Neural cell (in vitro differentiated cells): ENCODE data around the gene PFKFB4. TPM values are rescaled to one million over a fixed set of nuclear protein-coding genes. Genes with fewer than 3 reads are reported as not detected.

Source experiments
- H2AFZ ChIP-seq: fragments of 200-600, 300-800 bp; sonication (generic), shearing (Covaris generic); 2 replicates; pipeline ENCODE4 v1.6.0; 2014; ENCODE audit warnings: low read depth, mild to moderate bottlenecking, antibody characterized with exemption, low read length, moderate library complexity
- H3F3A ChIP-seq: fragments of 200-600 bp; shearing (Covaris generic); 2 replicates; pipeline ENCODE4 v1.6.1; 2016; ENCODE audit warnings: mild to moderate bottlenecking, moderate library complexity, mixed read lengths, antibody characterized with exemption, low read length; ENCODE audit not compliant: insufficient read depth, poor library complexity, severe bottlenecking
- H3K27ac ChIP-seq: fragments of 200-600, 300-800 bp; sonication (generic), shearing (Covaris generic); 2 replicates; pipeline ENCODE4 v1.5.1; 2014; ENCODE audit warnings: mild to moderate bottlenecking, low read length, moderate library complexity
- H3K27me3 ChIP-seq: fragments of 300-800, 200-600 bp; sonication (generic), shearing (Covaris generic); 2 replicates; pipeline ENCODE4 v1.6.0; 2014; ENCODE audit warnings: mild to moderate bottlenecking, low read depth, low read length, moderate library complexity; ENCODE audit not compliant: insufficient read depth
- H3K36me3 ChIP-seq: fragments of 300-800, 200-600 bp; sonication (generic), shearing (Covaris generic); 2 replicates; pipeline ENCODE4 v1.5.1; 2014; ENCODE audit warnings: mild to moderate bottlenecking, antibody characterized with exemption, low read length, moderate library complexity; ENCODE audit not compliant: insufficient read depth
- H3K4me2 ChIP-seq: fragments of 300-800, 200-600 bp; sonication (generic), shearing (Covaris generic); 2 replicates; pipeline ENCODE4 v1.6.0; 2014; ENCODE audit warnings: mild to moderate bottlenecking, low read length
- H3K4me3 ChIP-seq: fragments of 300-800, 200-600 bp; sonication (generic), shearing (Covaris generic); 2 replicates; pipeline ENCODE4 v1.5.1; 2014; ENCODE audit warnings: mild to moderate bottlenecking, low read length, moderate library complexity
- H3K79me2 ChIP-seq: fragments of 200-600 bp; shearing (Covaris generic); replicated peaks from 2 replicates; pipeline ENCODE4 v1.6.0; 2014; ENCODE audit warnings: mild to moderate bottlenecking, low read length, moderate library complexity; ENCODE audit not compliant: insufficient read depth
- H3K9ac ChIP-seq: fragments of 300-800, 200-600 bp; sonication (generic), shearing (Covaris generic); 2 replicates; pipeline ENCODE4 v1.6.1; 2016; ENCODE audit warnings: mild to moderate bottlenecking, low read length, mixed read lengths
- H3K9me2 ChIP-seq: fragments of 200-600 bp; shearing (Covaris generic); 2 replicates; pipeline ENCODE4 v1.6.1; 2016; ENCODE audit warnings: mild to moderate bottlenecking, low read length, mixed read lengths; ENCODE audit not compliant: insufficient read depth
- H3K9me3 ChIP-seq: fragments of 200-600, 300-800 bp; sonication (generic), shearing (Covaris generic); 2 replicates; pipeline ENCODE4 v1.6.1; 2016; ENCODE audit warnings: mild to moderate bottlenecking, mixed run types, low read length, moderate library complexity, mixed read lengths
- H4K20me1 ChIP-seq: fragments of 200-600 bp; shearing (Covaris generic); 2 replicates; pipeline ENCODE4 v1.6.1; 2016; ENCODE audit warnings: mild to moderate bottlenecking, mixed run types; ENCODE audit not compliant: insufficient read depth
- CTCF ChIP-seq: fragments of 450-650 bp; IDR thresholded peaks from 2 replicates; pipeline ENCODE4 v1.5.1; 2014; ENCODE audit warnings: antibody characterized with exemption, mild to moderate bottlenecking, moderate library complexity; ENCODE audit not compliant: poor library complexity, severe bottlenecking
- EP300 ChIP-seq: fragments of 450-650 bp; conservative IDR thresholded peaks from 2 replicates; pipeline ENCODE4 v1.6.1; 2014; ENCODE audit warnings: antibody characterized with exemption, mild to moderate bottlenecking, moderate library complexity; ENCODE audit not compliant: poor library complexity, severe bottlenecking
- EZH2 ChIP-seq: fragments of 200-600, 300-800 bp; shearing (Covaris generic), sonication (generic); IDR thresholded peaks from 2 replicates; pipeline ENCODE4 v1.6.1; 2014; ENCODE audit warnings: antibody characterized with exemption, low read length, borderline replicate concordance, mild to moderate bottlenecking; ENCODE audit not compliant: insufficient read depth, poor library complexity, severe bottlenecking
- MXI1 ChIP-seq: fragments of 450-650 bp; conservative IDR thresholded peaks from 2 replicates; pipeline ENCODE4 v1.6.1; 2014; ENCODE audit warnings: antibody characterized with exemption, mild to moderate bottlenecking; ENCODE audit not compliant: poor library complexity, severe bottlenecking
- POLR2AphosphoS5 ChIP-seq: IDR thresholded peaks from 2 replicates; pipeline ENCODE4 v1.6.1; 2012
- RAD21 ChIP-seq: fragments of 450-650 bp; conservative IDR thresholded peaks from 2 replicates; pipeline ENCODE4 v1.6.1; 2014; ENCODE audit warnings: antibody characterized with exemption, mild to moderate bottlenecking, moderate library complexity
- REST ChIP-seq: IDR thresholded peaks from 2 replicates; pipeline ENCODE4 v1.6.1; 2012; ENCODE audit warnings: borderline replicate concordance
- SMC3 ChIP-seq: fragments of 450-650 bp; conservative IDR thresholded peaks from 2 replicates; pipeline ENCODE4 v1.6.1; 2014; ENCODE audit warnings: antibody characterized with exemption, mild to moderate bottlenecking, moderate library complexity; ENCODE audit not compliant: poor library complexity
- TAF1 ChIP-seq: IDR thresholded peaks from 2 replicates; pipeline ENCODE4 v1.6.1; 2012; ENCODE audit warnings: low read depth
- polyA plus RNA-seq: library from polyadenylated mRNA; depleted of rRNA; stranded (reverse); fragments of >200 nt; gene quantifications from 2 replicates; pipeline ENCODE4 v1.2.3, GENCODE V29; 2014

The PFKFB4 gene
- polyA plus RNA-seq, 1 donor from 2014 or later, result 29.4 TPM

GRCh38 chr3:48588230-48588629 is 31.6 kb upstream of the PFKFB4 start:
- Histone ChIP-seq H2AFZ (no peak overlapping the region), H3K36me3 (no peaks in the 10 kb centered on the region), H3K79me2 (no peaks in the 10 kb centered on the region), H3K4me3 (no peak overlapping the region), H3K4me2 (no peak overlapping the region), H3K27ac (no peak overlapping the region), H4K20me1 (no peaks in the 10 kb centered on the region), H3K9me2 (no peaks in the 10 kb centered on the region), H3K9me3 (no peaks in the 10 kb centered on the region), H3F3A (no peaks in the 10 kb centered on the region), H3K27me3 (no peaks in the 10 kb centered on the region), H3K9ac (no peak overlapping the region)
- TF ChIP-seq TAF1 (no peak), EZH2 (no peak), CTCF (no peak), SMC3 (no peak), REST (no peak), MXI1 (no peak), POLR2AphosphoS5 (no peak), EP300 (no peak), RAD21 (no peak)

GRCh38 chr3:48587686-48588085 is 31.1 kb upstream of the PFKFB4 start:
- Histone ChIP-seq H3K36me3 (no peaks in the 10 kb centered on the region), H3K27me3 (no peaks in the 10 kb centered on the region), H3F3A (no peaks in the 10 kb centered on the region), H4K20me1 (no peaks in the 10 kb centered on the region), H2AFZ (no peak overlapping the region), H3K79me2 (no peaks in the 10 kb centered on the region), H3K4me3 (no peak overlapping the region), H3K4me2 (no peak overlapping the region), H3K27ac (no peak overlapping the region), H3K9me3 (no peaks in the 10 kb centered on the region), H3K9ac (no peak overlapping the region), H3K9me2 (no peaks in the 10 kb centered on the region)
- TF ChIP-seq RAD21 (no peak), MXI1 (no peak), POLR2AphosphoS5 (no peak), EZH2 (no peak), SMC3 (no peak), EP300 (no peak), CTCF (no peak), REST (no peak)
